ENCODE data around the gene ATF7.

DNA sequence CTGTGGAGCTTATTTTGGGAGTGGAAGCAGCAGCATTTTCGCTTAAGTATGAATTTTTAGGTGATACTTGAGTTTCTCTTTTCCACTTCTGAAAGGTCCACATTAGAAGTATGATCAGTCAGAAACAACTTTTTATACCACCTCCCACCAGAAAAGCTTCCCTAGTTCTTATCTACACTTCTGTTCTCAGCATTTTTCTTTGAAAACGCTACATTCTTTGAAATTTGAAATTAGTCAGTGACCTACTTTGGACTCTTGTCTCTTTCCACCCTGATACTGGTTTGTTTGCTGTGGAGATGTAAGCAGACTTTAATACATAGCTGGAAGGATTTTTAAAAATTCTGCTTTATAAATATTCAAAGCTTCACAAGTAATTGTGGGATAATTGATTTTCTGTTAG, 152.1 kb downstream of the ATF7 start:
- TF ChIP-seq, protein P1, sequence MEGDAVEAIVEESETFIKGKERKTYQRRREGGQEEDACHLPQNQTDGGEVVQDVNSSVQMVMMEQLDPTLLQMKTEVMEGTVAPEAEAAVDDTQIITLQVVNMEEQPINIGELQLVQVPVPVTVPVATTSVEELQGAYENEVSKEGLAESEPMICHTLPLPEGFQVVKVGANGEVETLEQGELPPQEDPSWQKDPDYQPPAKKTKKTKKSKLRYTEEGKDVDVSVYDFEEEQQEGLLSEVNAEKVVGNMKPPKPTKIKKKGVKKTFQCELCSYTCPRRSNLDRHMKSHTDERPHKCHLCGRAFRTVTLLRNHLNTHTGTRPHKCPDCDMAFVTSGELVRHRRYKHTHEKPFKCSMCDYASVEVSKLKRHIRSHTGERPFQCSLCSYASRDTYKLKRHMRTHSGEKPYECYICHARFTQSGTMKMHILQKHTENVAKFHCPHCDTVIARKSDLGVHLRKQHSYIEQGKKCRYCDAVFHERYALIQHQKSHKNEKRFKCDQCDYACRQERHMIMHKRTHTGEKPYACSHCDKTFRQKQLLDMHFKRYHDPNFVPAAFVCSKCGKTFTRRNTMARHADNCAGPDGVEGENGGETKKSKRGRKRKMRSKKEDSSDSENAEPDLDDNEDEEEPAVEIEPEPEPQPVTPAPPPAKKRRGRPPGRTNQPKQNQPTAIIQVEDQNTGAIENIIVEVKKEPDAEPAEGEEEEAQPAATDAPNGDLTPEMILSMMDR (IDR thresholded peaks at IDR 0.05; ENCODE audit: low read length): no peak
- TF ChIP-seq EZH2 (IDR thresholded peaks at IDR 0.05; ENCODE audit: borderline replicate concordance, low read length): no peak
